Astrocyte (in vitro differentiated cells and primary cell): Measurements from ENCODE around the gene FGFBP1.

Experiments
- CTCF ChIP-seq: IDR thresholded peaks from 2 replicates; pipeline ENCODE4 v1.5.1; 2011; ENCODE audit warnings: low read depth, mild to moderate bottlenecking, inconsistent platforms, low read length, moderate library complexity; ENCODE audit not compliant: insufficient read depth
- EZH2 ChIP-seq: IDR thresholded peaks from 2 replicates; pipeline ENCODE4 v1.6.1; 2012; ENCODE audit warnings: mild to moderate bottlenecking, low read length, inconsistent platforms; ENCODE audit not compliant: insufficient read depth

- TF ChIP-seq CTCF = no peak
- no peak for TF ChIP-seq EZH2
These were observed 44.4 kb upstream of the FGFBP1 start for GRCh38 chr4:15982842-15983524.
